Esophagus squamous epithelium (tissue), 5 donors: ENCODE results near the gene TRIM54. TPM values are rescaled to one million over a fixed set of nuclear protein-coding genes. Genes with fewer than 3 reads are reported as not detected.
"Not testable (repeated sequence)": the region's sequence is repeated elsewhere in the genome, so short reads cannot be mapped to it uniquely, and the experiment has no call there.

ENCODE experiments used
- DNase-seq: peaks from one replicate; lab custom pipeline; 2025; lab: John Stamatoyannopoulos, UW
- H3K27ac ChIP-seq, 4 donors: fragments of 200-600 bp; sonication (generic); one replicate each; pipeline ENCODE4 v1.5.1; 2016 to 2019; ENCODE audit warnings: mild to moderate bottlenecking in 1 of 4
- H3K27me3 ChIP-seq, 4 donors: fragments of 200-600 bp; sonication (generic); 1 replicate in 3 of 4; 2 replicates in 1 of 4; pipeline versions ENCODE4 v1.5.1 to v1.6.0; 2017 to 2021; ENCODE audit warnings: antibody characterized with exemption in 1 of 4
- H3K36me3 ChIP-seq, 3 donors: fragments of 200-600 bp; sonication (generic); one replicate each; pipeline ENCODE4 v1.5.1; 2016 to 2019
- H3K4me1 ChIP-seq, 3 donors: fragments of 200-600 bp; sonication (generic); one replicate each; pipeline ENCODE4 v1.5.1; 2017 to 2019
- H3K4me3 ChIP-seq, 4 donors: fragments of 200-600 bp; sonication (generic); 1 replicate in 3 of 4; 2 replicates in 1 of 4; pipeline ENCODE4 v1.5.1; 2016 to 2019; ENCODE audit warnings: mild to moderate bottlenecking in 2 of 4, moderate library complexity in 1 of 4
- H3K9me3 ChIP-seq, 3 donors: fragments of 200-600 bp; sonication (generic); one replicate each; pipeline ENCODE4 v1.5.1; 2016 to 2019
- CTCF ChIP-seq, 6 experiments: fragments of 450-650 bp in 4 of 6; fragments of 200-600 bp in 2 of 6; sonication (generic) in 2 of 6; IDR thresholded peaks; one replicate each; pipeline ENCODE4 v1.5.1; 2016 to 2019; ENCODE audit warnings: antibody characterized with exemption in 6 of 6, mild to moderate bottlenecking in 4 of 6, moderate library complexity in 4 of 6
- POLR2A ChIP-seq, 4 donors: fragments of 450-650 bp; IDR thresholded peaks; one replicate each; pipeline ENCODE4 v1.6.1; 2017; ENCODE audit warnings: antibody characterized with exemption in 4 of 4, mild to moderate bottlenecking in 4 of 4, moderate library complexity in 3 of 4
- WGBS, 2 donors: methylation state at CpG; one replicate each; pipeline ENCODE4 v1.1.5; 2018; 5-methylcytosine and 5-hydroxymethylcytosine counted together
- intact Hi-C: fragments of 100-400 bp; cut with DNase I; formaldehyde crosslinking; loops from one replicate; pipeline ENCODE4 v1.15.0; 2022
- total RNA-seq, 4 donors: library from RNA; depleted of rRNA; stranded (reverse); fragments of >200 nt; gene quantifications; one replicate each; pipeline ENCODE4 v1.1.0, GENCODE V29; 2016
- donor health status: DM: yes; HTN: yes; CAD: no.

TRIM54 gene
- total RNA-seq, 4 donors from 2014 or later: not detected

GRCh38 chr2:27270131-27270530, 12.1 kb upstream of the TRIM54 start:
- H3K36me3 ChIP-seq: no peaks in the 10 kb centered on the region
- DNase-seq: no peak
- H3K27me3 ChIP-seq: peaks cover 0 to 89% (median 6%) of the 10 kb centered on the region in 4 donors
- peaks cover 1 to 5% (median 2%) of the 10 kb centered on the region in 3 donors for H3K4me1 ChIP-seq
- TF ChIP-seq CTCF (IDR thresholded peaks at IDR 0.05) (no peak), POLR2A (IDR thresholded peaks at IDR 0.05) (no peak)
- H3K27ac ChIP-seq: no peak overlapping the region
- intact Hi-C loops: loop anchor here (10.0 kb wide), 1 partner anchor 165 kb away; no protein-coding TSS in a partner anchor
- 57 to 63% methylated on average over 3 of the region's 3 CpGs for WGBS, 2 donors
- H3K4me3 ChIP-seq: no peak overlapping the region
- no peaks in the 10 kb centered on the region for H3K9me3 ChIP-seq

DNA sequence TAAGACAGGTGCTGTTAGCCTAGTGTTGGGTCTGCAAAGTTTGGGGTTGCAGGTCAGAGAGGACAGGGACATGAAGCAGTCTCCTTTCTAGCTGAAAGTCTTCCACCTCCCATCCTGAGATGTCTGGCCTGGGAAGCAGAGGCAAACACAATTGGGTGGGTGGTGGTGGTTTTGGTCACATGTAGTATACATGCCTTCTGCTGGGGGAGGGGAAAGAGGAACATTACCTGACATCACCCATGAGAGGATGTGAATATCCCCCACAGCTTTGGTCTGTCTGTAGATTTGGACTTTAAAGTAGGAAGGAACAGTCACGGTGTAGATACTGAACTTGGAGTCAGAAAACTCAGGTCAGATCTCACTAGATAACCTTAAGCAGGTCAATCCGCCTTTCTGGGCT, 11.6 kb upstream of the TRIM54 start:
- peaks cover 0 to 89% (median 2%) of the 10 kb centered on the region in 4 donors for H3K27me3 ChIP-seq

GRCh38 chr2:27271631-27272340, 10.4 kb upstream of the TRIM54 start:
- 63 to 72% methylated on average over 9 to 11 of the region's 11 CpGs for WGBS, 2 donors
- intact Hi-C loops: loop anchor here (10.0 kb wide), 1 partner anchor 167 kb away; no protein-coding TSS in a partner anchor
- Histone ChIP-seq H3K4me1 (no peaks in the 10 kb centered on the region), H3K4me3 (no peak overlapping the region), H3K36me3 (no peaks in the 10 kb centered on the region), H3K9me3 (no peaks in the 10 kb centered on the region), H3K27me3 (peaks cover 0 to 86% (median 0%) of the 10 kb centered on the region in 4 donors), H3K27ac (no peak overlapping the region)
- TF ChIP-seq POLR2A (IDR thresholded peaks at IDR 0.05) (no peak), CTCF (IDR thresholded peaks at IDR 0.05) (no peak)
- no peak for DNase-seq

More for the DNA sequence above, 11.6 kb upstream of the TRIM54 start:
- intact Hi-C loops: loop anchor here (10.0 kb wide), 1 partner anchor 166 kb away; no protein-coding TSS in a partner anchor
- 67 to 79% methylated on average over 2 of the region's 2 CpGs for WGBS, 2 donors
- DNase-seq: no peak
- TF ChIP-seq POLR2A (IDR thresholded peaks at IDR 0.05): no peak
- TF ChIP-seq CTCF (IDR thresholded peaks at IDR 0.05): no peak
- no peaks in the 10 kb centered on the region for H3K9me3 ChIP-seq
- H3K36me3 ChIP-seq: no peaks in the 10 kb centered on the region
- no peak overlapping the region for H3K4me3 ChIP-seq
- H3K4me1 ChIP-seq: no peaks in the 10 kb centered on the region
- H3K27ac ChIP-seq: no peak overlapping the region

- peaks cover 0 to 85% (median 0%) of the 10 kb centered on the region in 4 donors for H3K27me3 ChIP-seq
- intact Hi-C loops: loop anchor here (10.0 kb wide), 1 partner anchor 168 kb away; no protein-coding TSS in a partner anchor
- H3K4me3 ChIP-seq, DNase-seq, H3K9me3 ChIP-seq, H3K27ac ChIP-seq, H3K36me3 ChIP-seq, H3K4me1 ChIP-seq: not testable (repeated sequence)
- 73 to 76% methylated on average over 11 to 14 of the region's 15 CpGs for WGBS, 2 donors
Observed at GRCh38 chr2:27272537-27273522, 9.4 kb upstream of the TRIM54 start.
